Measurements from ENCODE around the gene RSPRY1. TPM values are rescaled to one million over a fixed set of nuclear protein-coding genes. Genes with fewer than 3 reads are reported as not detected.

RSPRY1 gene
- total RNA-seq, 1 donor from 2014 or later: 44.0 TPM

- Mint-ChIP-seq H3K9me3 (no peaks in the 10 kb centered on the region), H3K27me3 (ENCODE audit: low read depth) (peaks cover 10% of the 10 kb centered on the region), H3K27ac (no peak overlapping the region), H3K4me3 (no peak overlapping the region), H3K36me3 (no peaks in the 10 kb centered on the region), H3K4me1 (peaks cover 7% of the 10 kb centered on the region)
- no peak for DNase-seq (ENCODE audit: low spot score in 2 of 2, unreplicated experiment in 2 of 2)
- no peak for TF ChIP-seq CTCF (IDR thresholded peaks at IDR 0.05; ENCODE audit: unreplicated experiment)
Measured at GRCh38 chr16:57277586-57277985, 91.5 kb downstream of the RSPRY1 start.

- Mint-ChIP-seq H3K27me3 (ENCODE audit: low read depth) (peaks cover 20% of the 10 kb centered on the region), H3K4me1 (peaks cover 7% of the 10 kb centered on the region), H3K36me3 (no peaks in the 10 kb centered on the region), H3K4me3 (no peak overlapping the region), H3K9me3 (no peaks in the 10 kb centered on the region), H3K27ac (no peak overlapping the region)
- TF ChIP-seq CTCF (IDR thresholded peaks at IDR 0.05; ENCODE audit: unreplicated experiment): no peak
- no peak for DNase-seq (ENCODE audit: low spot score in 2 of 2, unreplicated experiment in 2 of 2)
Measured at GRCh38 chr16:57278494-57278893, 92.4 kb downstream of the RSPRY1 start.

GRCh38 chr16:57279780-57280638 lies 93.9 kb downstream of the RSPRY1 start:
- Mint-ChIP-seq H3K27ac (no peak overlapping the region), H3K4me3 (no peak overlapping the region)

GRCh38 chr16:57281791-57282190 lies 95.7 kb downstream of the RSPRY1 start:
- Mint-ChIP-seq H3K4me1 (peaks cover 12% of the 10 kb centered on the region), H3K4me3 (no peak overlapping the region), H3K36me3 (no peaks in the 10 kb centered on the region), H3K27ac (no peak overlapping the region), H3K27me3 (ENCODE audit: low read depth) (peaks cover 35% of the 10 kb centered on the region), H3K9me3 (no peaks in the 10 kb centered on the region)
- no peak for DNase-seq (ENCODE audit: low spot score in 2 of 2, unreplicated experiment in 2 of 2)
- TF ChIP-seq CTCF (IDR thresholded peaks at IDR 0.05; ENCODE audit: unreplicated experiment): no peak

More at GRCh38 chr16:57279780-57280638, 93.9 kb downstream of the RSPRY1 start:
- no peaks in the 10 kb centered on the region for H3K9me3 Mint-ChIP-seq
- no peak for TF ChIP-seq CTCF (IDR thresholded peaks at IDR 0.05; ENCODE audit: unreplicated experiment)
- H3K27me3 Mint-ChIP-seq (ENCODE audit: low read depth): peaks cover 30% of the 10 kb centered on the region
- H3K36me3 Mint-ChIP-seq: no peaks in the 10 kb centered on the region
- DNase-seq (ENCODE audit: low spot score in 2 of 2, unreplicated experiment in 2 of 2): no peak
- H3K4me1 Mint-ChIP-seq: peaks cover 12% of the 10 kb centered on the region

- Mint-ChIP-seq H3K36me3 (no peaks in the 10 kb centered on the region), H3K4me3 (no peak overlapping the region), H3K4me1 (peaks cover 10% of the 10 kb centered on the region), H3K27ac (no peak overlapping the region), H3K27me3 (ENCODE audit: low read depth) (peaks cover 35% of the 10 kb centered on the region), H3K9me3 (no peaks in the 10 kb centered on the region)
- no peak for TF ChIP-seq CTCF (IDR thresholded peaks at IDR 0.05; ENCODE audit: unreplicated experiment)
- DNase-seq (ENCODE audit: low spot score in 2 of 2, unreplicated experiment in 2 of 2): no peak
Measured at GRCh38 chr16:57282510-57283213, 96.5 kb downstream of the RSPRY1 start.
